HT1080 (cell line): ENCODE data around the gene AXDND1. TPM values are rescaled to one million over a fixed set of nuclear protein-coding genes. Genes with fewer than 3 reads are reported as not detected.
"Not testable (repeated sequence)": the region's sequence is repeated elsewhere in the genome, so short reads cannot be mapped to it uniquely, and the experiment has no call there.

Experiments
- DNase-seq: peaks from one replicate; pipeline ENCODE4 v3.0.0-alpha.2; 2015; ENCODE audit warnings: low read depth
- total RNA-seq: library from RNA; depleted of rRNA; stranded (reverse); fragments of >200 nt; shearing (Covaris generic); gene quantifications from 2 replicates; pipeline ENCODE4 v1.2.3, GENCODE V29; 2014

AXDND1 gene
- total RNA-seq, 1 experiment from 2014 or later: 0.35 TPM

GRCh38 chr1:179459606-179460206 lies 93.9 kb downstream of the AXDND1 start:
- not testable (repeated sequence) for DNase-seq

GRCh38 chr1:179465661-179466060 lies 99.9 kb downstream of the AXDND1 start:
- not testable (repeated sequence) for DNase-seq

DNA sequence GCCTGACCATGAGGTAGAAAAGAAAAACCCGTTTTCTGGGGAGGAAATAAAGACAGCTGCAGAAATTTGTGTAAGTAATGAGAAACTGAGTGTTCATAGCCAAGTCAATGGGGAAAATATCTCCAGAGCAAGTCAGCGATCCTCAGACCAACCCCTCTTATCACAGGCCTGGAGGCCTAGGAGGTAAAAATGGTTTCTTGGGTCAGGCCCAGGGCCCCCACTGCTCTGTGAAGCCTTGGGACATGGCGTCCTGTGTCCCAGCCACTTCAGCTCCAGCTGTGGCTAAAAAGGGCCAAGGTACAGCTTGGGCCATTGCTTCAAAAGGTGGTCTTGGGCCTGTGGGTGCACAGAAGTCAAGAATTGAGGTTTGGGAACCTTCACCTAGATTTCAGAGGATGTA lies 108.9 kb downstream of the AXDND1 start:
- DNase-seq: no peak

GRCh38 chr1:179476484-179476883 lies 110.7 kb downstream of the AXDND1 start:
- DNase-seq: no peak

GRCh38 chr1:179478370-179478769 lies 112.6 kb downstream of the AXDND1 start:
- no peak for DNase-seq

DNA sequence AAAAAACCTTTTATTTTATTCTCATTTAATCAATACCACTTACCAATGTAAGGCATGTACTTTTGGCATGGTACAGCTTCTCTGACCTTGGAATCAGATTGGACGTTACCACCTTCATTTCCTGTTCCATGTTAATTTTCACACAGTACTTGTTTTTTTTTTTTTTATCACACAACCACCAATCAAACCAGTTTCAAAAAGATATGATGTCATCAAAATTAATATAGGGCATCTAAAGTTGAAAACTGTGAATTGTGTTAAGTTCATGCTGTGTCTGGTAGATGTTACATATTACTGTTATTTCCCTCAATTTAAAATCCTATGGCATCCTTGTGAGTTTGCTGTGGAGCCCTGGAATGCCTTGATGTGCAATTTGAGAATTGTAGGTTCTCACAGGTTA lies 124.8 kb downstream of the AXDND1 start:
- no peak for DNase-seq

- peak; percentile 8 for DNase-seq
Observed at GRCh38 chr1:179493323-179493722, 127.6 kb downstream of the AXDND1 start.

- DNase-seq: no peak
Observed at GRCh38 chr1:179506199-179506598, 140.4 kb downstream of the AXDND1 start.

DNA sequence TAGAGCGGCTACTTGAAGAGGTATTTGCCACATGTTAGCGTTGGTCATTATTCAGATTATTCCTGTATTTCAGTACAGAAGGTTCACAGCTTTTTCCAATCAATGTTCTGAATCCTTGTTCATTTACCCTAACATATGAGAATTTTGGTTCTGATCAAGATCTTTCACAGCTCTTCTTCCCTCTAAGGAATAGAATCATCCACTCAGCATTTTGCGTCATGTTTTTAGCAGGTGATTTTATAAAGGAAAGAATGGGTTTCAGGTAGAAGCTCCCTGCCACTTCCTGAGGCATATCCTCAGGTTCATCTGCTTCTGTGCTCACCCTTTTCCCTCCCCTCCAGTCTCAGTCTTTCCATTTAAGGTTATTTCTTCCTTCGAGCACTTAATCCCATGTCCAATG lies 143.6 kb downstream of the AXDND1 start:
- DNase-seq: no peak

DNA sequence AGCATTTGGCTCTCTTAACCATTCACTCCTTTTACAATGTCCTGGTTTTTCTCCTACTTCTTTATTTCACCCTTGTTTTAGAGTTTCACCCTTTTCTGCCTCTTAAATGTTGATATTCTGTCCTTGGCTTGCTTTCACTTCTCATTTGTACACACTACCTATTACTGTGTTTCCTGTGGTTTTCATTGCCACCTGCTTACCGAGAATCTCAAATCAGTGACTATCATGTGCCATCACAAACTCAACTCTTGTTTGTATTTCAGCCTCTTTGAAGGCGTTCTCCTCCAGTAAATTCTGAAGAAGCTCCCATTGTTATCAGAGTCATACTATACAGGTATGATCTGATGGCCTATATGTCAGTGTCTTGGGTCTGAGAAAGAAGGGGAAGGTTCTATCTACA lies 144.3 kb downstream of the AXDND1 start:
- no peak for DNase-seq

GRCh38 chr1:179516976-179517705 lies 151.4 kb downstream of the AXDND1 start:
- no peak for DNase-seq

GRCh38 chr1:179518544-179518943 lies 152.8 kb downstream of the AXDND1 start:
- not testable (repeated sequence) for DNase-seq

GRCh38 chr1:179529482-179530195 lies 163.9 kb downstream of the AXDND1 start:
- DNase-seq: no peak

DNA sequence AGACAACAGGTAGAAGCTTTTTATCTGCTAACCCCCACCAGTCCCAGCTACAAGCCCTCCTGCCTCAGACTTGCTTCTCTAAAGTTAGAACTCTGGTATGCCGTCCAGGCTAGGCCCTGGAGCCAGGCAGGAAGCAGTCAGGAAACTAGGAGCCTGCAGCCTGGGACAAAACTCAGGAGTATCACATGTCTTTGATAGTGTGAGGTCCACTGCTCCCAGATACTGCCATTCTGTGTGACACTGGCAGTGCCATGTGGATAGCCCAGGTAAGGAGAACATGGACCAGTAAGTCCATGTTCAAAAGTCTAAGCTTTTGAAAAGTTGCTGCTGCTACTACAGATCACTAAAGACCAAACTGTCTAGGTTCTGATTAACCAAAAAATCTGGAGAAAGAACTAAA lies 164.6 kb downstream of the AXDND1 start:
- no peak for DNase-seq

GRCh38 chr1:179541774-179542173 lies 176.0 kb downstream of the AXDND1 start:
- no peak for DNase-seq

DNA sequence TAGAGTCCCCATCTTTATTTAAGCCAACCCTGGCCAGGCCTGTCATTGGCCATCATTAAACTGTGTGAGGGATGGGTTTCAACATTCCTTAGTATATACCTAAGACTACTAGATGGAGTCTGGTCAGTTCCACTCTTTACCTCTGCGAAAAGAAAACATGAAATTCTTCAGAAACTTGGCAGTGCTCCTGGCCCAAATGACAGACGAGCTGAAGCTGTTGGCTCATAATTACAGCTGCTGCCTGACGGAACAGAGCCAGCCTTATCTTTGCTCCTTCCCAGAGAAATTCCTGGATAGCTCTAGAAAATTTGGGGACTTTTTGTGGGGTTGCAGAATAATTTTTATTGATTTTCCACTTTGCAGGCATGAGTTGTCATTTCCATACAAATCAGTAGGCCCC lies 179.6 kb downstream of the AXDND1 start:
- DNase-seq: no peak

GRCh38 chr1:179547021-179547535 lies 181.3 kb downstream of the AXDND1 start:
- DNase-seq: no peak

DNA sequence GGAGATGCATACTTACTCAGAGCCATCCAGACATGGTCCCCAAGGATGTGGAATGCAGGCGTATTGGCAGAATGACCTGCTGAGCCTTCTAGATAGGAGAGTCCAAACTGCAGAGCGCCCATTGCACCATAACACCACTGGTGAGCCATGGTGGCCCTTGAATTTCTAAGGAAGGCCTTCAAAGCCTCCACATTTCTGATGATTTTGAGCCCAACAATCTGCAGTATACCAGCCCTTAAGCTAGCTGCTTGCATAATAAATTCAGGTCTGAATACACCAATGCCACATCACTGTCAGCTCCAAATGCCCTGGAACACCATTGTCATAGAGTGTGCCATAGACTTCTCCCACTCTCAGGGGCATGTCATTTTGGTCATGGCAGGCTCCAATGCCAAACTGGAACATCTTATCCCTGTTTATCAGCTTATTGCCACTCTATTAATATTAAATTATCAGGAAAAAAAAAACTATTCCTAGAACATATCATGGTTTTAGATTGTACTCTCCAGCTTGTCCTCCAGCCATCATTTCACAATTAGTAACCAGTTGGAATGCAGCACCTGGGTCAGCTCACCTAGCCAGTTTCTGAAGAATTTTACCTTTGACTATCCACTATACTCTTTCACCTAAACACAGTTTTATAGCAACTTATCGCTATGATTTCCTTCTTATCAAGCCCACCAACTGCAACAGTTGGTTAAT lies 183.0 kb downstream of the AXDND1 start:
- no peak for DNase-seq

GRCh38 chr1:179549368-179549700 lies 183.6 kb downstream of the AXDND1 start:
- no peak for DNase-seq

DNA sequence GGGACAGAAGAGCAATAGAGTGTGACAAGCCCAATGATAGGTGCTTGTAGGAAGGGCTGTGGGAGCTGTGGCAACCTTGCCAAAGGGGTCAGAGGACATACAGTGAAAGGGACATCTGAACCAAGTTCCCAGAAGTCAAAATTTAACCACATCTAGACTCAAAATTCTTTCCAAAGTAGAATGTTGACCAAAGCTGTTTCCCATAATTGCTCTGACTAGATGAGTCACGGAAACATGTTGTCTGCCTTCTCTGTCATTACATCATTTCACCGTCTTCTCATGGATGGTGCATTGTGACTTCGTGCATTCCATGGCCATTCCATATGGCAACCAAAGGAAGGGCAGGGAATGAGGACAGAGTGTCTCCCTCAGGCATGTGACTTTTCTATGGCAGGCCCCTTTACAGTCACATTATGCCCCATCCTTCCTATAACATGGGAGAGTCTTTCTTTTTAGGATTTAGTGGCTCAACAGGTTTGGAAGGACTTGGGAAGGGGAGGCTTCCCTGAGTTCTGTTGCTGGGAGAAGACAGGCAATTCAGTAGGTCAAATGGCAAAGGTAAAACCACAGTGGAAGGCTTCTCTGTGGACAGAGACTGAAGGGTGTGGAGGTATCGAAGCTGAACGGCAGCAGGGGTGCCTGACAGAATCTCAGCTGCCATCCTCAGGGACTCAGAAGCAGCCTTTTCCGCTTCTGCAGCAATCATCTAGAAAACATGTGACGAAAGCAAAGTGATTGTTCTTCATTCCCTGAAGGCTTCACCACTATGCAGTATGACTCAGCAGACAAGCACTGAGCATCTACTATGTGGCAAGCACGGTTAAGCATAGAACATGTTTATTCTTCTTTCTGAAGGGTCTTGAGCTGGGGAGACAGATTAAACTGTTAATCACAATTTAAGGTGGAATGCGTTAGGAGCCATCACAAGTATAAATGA lies 185.2 kb downstream of the AXDND1 start:
- DNase-seq: peak; percentile 70

DNA sequence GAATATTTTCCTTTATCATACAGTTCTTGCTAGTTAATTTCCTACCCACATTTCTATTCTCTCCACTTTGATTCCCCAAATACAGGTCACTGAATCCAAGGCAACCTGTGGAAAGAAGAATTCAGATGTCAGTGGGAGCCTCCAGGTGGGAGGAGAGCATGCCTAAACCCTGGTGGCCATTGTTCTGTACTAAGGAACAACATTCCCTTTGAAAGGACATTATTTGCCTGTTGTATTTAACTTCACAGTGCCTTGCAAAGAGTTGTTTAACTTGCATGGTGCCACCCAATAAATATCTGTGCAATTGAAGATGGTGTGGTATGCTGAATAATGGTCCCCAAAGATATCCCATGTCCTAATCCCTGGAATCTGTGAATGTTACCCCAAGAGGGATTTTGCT lies 188.7 kb downstream of the AXDND1 start:
- DNase-seq: no peak
